Adrenal gland (tissue), 5 donors: ENCODE measurements around the gene CDYL2.

Experiments used
- CTCF ChIP-seq, 6 experiments: fragments of 450-650 bp in 4 of 6; fragments of 200-600 bp in 2 of 6; sonication (generic) in 1 of 6; IDR thresholded peaks; 1 replicate in 5 of 6; 2 replicates in 1 of 6; pipeline versions ENCODE4 v1.5.1 to v1.8.0; 2016 to 2021; ENCODE audit warnings: antibody characterized with exemption in 6 of 6, mild to moderate bottlenecking in 2 of 6, moderate library complexity in 1 of 6
- POLR2A ChIP-seq, 2 donors: fragments of 450-650 bp; IDR thresholded peaks; one replicate each; pipeline ENCODE4 v1.6.1; 2017; ENCODE audit warnings: antibody characterized with exemption in 2 of 2, mild to moderate bottlenecking in 2 of 2, moderate library complexity in 1 of 2
- donor health status: DM: no; HTN: no; CAD: no.

GRCh38 chr16:80719573-80719972, 84.8 kb downstream of the CDYL2 start:
- TF ChIP-seq CTCF (IDR thresholded peaks at IDR 0.05) (no peak), POLR2A (IDR thresholded peaks at IDR 0.05) (no peak)
